HG03108 (cell line): ENCODE data around the gene TRIP12.
"Not testable (repeated sequence)": the region's sequence is repeated elsewhere in the genome, so short reads cannot be mapped to it uniquely, and the experiment has no call there.

ENCODE experiments used
- ATAC-seq: cut with Tn5 transposase; IDR thresholded peaks from one replicate; pipeline ENCODE4 v1.9.1; 2021; ENCODE audit warnings: moderate library complexity; ENCODE audit not compliant: unreplicated experiment

The TRIP12 gene

GRCh38 chr2:229835596-229836283 is 86.1 kb downstream of the TRIP12 start:
- ATAC-seq = no peak

GRCh38 chr2:229834368-229834767 is 87.4 kb downstream of the TRIP12 start:
- not testable (repeated sequence) for ATAC-seq

- ATAC-seq = peak; percentile 49
These were observed 89.3 kb downstream of the TRIP12 start for GRCh38 chr2:229832510-229832898.

- no peak for ATAC-seq
These were observed 89.9 kb downstream of the TRIP12 start for GRCh38 chr2:229831805-229832509.

- ATAC-seq = no peak
These were observed 96.3 kb downstream of the TRIP12 start for GRCh38 chr2:229825476-229825875.

GRCh38 chr2:229821316-229821715 is 100.5 kb downstream of the TRIP12 start:
- no peak for ATAC-seq

GRCh38 chr2:229818230-229818629 is 103.6 kb downstream of the TRIP12 start:
- ATAC-seq = no peak

GRCh38 chr2:229815858-229816257 is 106.0 kb downstream of the TRIP12 start:
- no peak for ATAC-seq

GRCh38 chr2:229815342-229815741 is 106.5 kb downstream of the TRIP12 start:
- no peak for ATAC-seq

- no peak for ATAC-seq
These were observed 111.0 kb downstream of the TRIP12 start for GRCh38 chr2:229810786-229811185.

GRCh38 chr2:229805559-229805958 is 116.2 kb downstream of the TRIP12 start:
- no peak for ATAC-seq

GRCh38 chr2:229802785-229803184 is 119.0 kb downstream of the TRIP12 start:
- no peak for ATAC-seq

GRCh38 chr2:229800997-229801754 is 120.6 kb downstream of the TRIP12 start:
- peak; percentile 56 for ATAC-seq

- ATAC-seq = no peak
These were observed 123.2 kb downstream of the TRIP12 start for GRCh38 chr2:229798446-229799155.

GRCh38 chr2:229795058-229795457 is 126.8 kb downstream of the TRIP12 start:
- no peak for ATAC-seq

GRCh38 chr2:229794636-229795035 is 127.2 kb downstream of the TRIP12 start:
- no peak for ATAC-seq

- not testable (repeated sequence) for ATAC-seq
These were observed 135.5 kb downstream of the TRIP12 start for GRCh38 chr2:229786289-229786688.

- ATAC-seq = no peak
These were observed 137.0 kb downstream of the TRIP12 start for GRCh38 chr2:229784791-229785190.

GRCh38 chr2:229783108-229783721 is 138.6 kb downstream of the TRIP12 start:
- ATAC-seq = no peak

- no peak for ATAC-seq
These were observed 140.7 kb downstream of the TRIP12 start for GRCh38 chr2:229780856-229781773.
